Tibial artery (tissue), 4 donors: ENCODE results near the gene CHD2.

Source experiments
- DNase-seq, 2 donors: peaks; one replicate each; pipeline ENCODE4 v3.0.0-alpha.2; 2019
- H3K27ac ChIP-seq, 2 donors: fragments of 200-600 bp; sonication (generic) in 1 of 2; 1 replicate in 1 of 2; 2 replicates in 1 of 2; pipeline ENCODE4 v1.5.1; 2018 to 2019; ENCODE audit warnings: mild to moderate bottlenecking in 1 of 2
- H3K27me3 ChIP-seq, 2 donors: fragments of 200-600 bp; sonication (generic) in 1 of 2; one replicate each; pipeline versions ENCODE4 v1.5.1 to v1.6.0; 2016 to 2019
- H3K36me3 ChIP-seq, 3 donors: fragments of 200-600 bp; sonication (generic) in 2 of 3; one replicate each; pipeline ENCODE4 v1.5.1; 2016 to 2019; ENCODE audit warnings: mild to moderate bottlenecking in 2 of 3
- H3K4me1 ChIP-seq, 4 donors: fragments of 200-600 bp; sonication (generic) in 2 of 4; 1 replicate in 3 of 4; 2 replicates in 1 of 4; pipeline ENCODE4 v1.5.1; 2016 to 2019
- H3K4me3 ChIP-seq, 2 donors: fragments of 200-600 bp; sonication (generic) in 1 of 2; 1 replicate in 1 of 2; 2 replicates in 1 of 2; pipeline ENCODE4 v1.5.1; 2018 to 2019; ENCODE audit warnings: mild to moderate bottlenecking in 2 of 2
- H3K9me3 ChIP-seq, 3 donors: fragments of 200-600 bp; sonication (generic) in 1 of 3; one replicate each; pipeline ENCODE4 v1.5.1; 2016 to 2019
- CTCF ChIP-seq, 2 experiments: fragments of 200-600 bp in 1 of 2; fragments of 450-650 bp in 1 of 2; IDR thresholded peaks; one replicate each; pipeline ENCODE4 v1.5.1; 2017 to 2019; ENCODE audit warnings: antibody characterized with exemption in 2 of 2, mild to moderate bottlenecking in 1 of 2, moderate library complexity in 1 of 2
- intact Hi-C: fragments of 100-400 bp; cut with DNase I; formaldehyde crosslinking; loops from one replicate; pipeline ENCODE4 v1.15.0; 2023; ENCODE audit warnings: low total_unique reads

CHD2 gene

GRCh38 chr15:93067649-93068085 is 167.5 kb downstream of the CHD2 start:
- H3K9me3 ChIP-seq = no peaks in the 10 kb centered on the region
- peaks cover 0 to 85% (median 57%) of the 10 kb centered on the region in 4 donors for H3K4me1 ChIP-seq
- TF ChIP-seq CTCF (IDR thresholded peaks at IDR 0.05) = no peak
- no peaks in the 10 kb centered on the region for H3K27me3 ChIP-seq
- intact Hi-C loops = no loop called here
- peak overlapping the region in 1 of 2 donors; percentile 16 for H3K4me3 ChIP-seq
- peak overlapping the region; percentile 66 to 73 for H3K27ac ChIP-seq
- peak in 1 of 2 donors; percentile 76 for DNase-seq
- peaks cover 0 to 8% (median 6%) of the 10 kb centered on the region in 3 donors for H3K36me3 ChIP-seq

GRCh38 chr15:93068581-93069199 is 168.6 kb downstream of the CHD2 start:
- DNase-seq = peak in 1 of 2 donors; percentile 29
- peak overlapping the region in 1 of 2 donors; percentile 66 for H3K27ac ChIP-seq

GRCh38 chr15:93070132-93070531 is 170.0 kb downstream of the CHD2 start:
- no peaks in the 10 kb centered on the region for H3K9me3 ChIP-seq
- DNase-seq = no peak
- H3K4me3 ChIP-seq = peak overlapping the region in 1 of 2 donors; percentile 85
- H3K4me1 ChIP-seq = peaks cover 0 to 69% (median 48%) of the 10 kb centered on the region in 4 donors
- no peak overlapping the region for H3K27ac ChIP-seq
- TF ChIP-seq CTCF (IDR thresholded peaks at IDR 0.05) = no peak
- H3K36me3 ChIP-seq = peaks cover 0 to 8% (median 6%) of the 10 kb centered on the region in 3 donors
- H3K27me3 ChIP-seq = no peaks in the 10 kb centered on the region
- intact Hi-C loops = loop anchor here (10.0 kb wide), 1 partner anchor 45 kb away; no protein-coding TSS in a partner anchor

More at GRCh38 chr15:93068581-93069199, 168.6 kb downstream of the CHD2 start:
- H3K4me3 ChIP-seq = no peak overlapping the region
- H3K36me3 ChIP-seq = peaks cover 0 to 8% (median 6%) of the 10 kb centered on the region in 3 donors
- no peaks in the 10 kb centered on the region for H3K9me3 ChIP-seq
- no peaks in the 10 kb centered on the region for H3K27me3 ChIP-seq
- intact Hi-C loops = no loop called here
- peaks cover 0 to 82% (median 53%) of the 10 kb centered on the region in 4 donors for H3K4me1 ChIP-seq
- no peak for TF ChIP-seq CTCF (IDR thresholded peaks at IDR 0.05)

GRCh38 chr15:93070551-93071296 is 170.6 kb downstream of the CHD2 start:
- Histone ChIP-seq H3K27ac (peak overlapping the region; percentile 79 to 83), H3K36me3 (peaks cover 0 to 3% (median 1%) of the 10 kb centered on the region in 3 donors), H3K9me3 (no peaks in the 10 kb centered on the region), H3K27me3 (no peaks in the 10 kb centered on the region), H3K4me1 (peaks cover 0 to 63% (median 48%) of the 10 kb centered on the region in 4 donors), H3K4me3 (peak overlapping the region; percentile 81 to 85)
- no peak for DNase-seq
- TF ChIP-seq CTCF (IDR thresholded peaks at IDR 0.05) = no peak
- intact Hi-C loops = loop anchor here (10.0 kb wide), 1 partner anchor 46 kb away; no protein-coding TSS in a partner anchor

GRCh38 chr15:93071469-93071936 is 171.4 kb downstream of the CHD2 start:
- no peak for TF ChIP-seq CTCF (IDR thresholded peaks at IDR 0.05)
- no peaks in the 10 kb centered on the region for H3K9me3 ChIP-seq
- H3K4me3 ChIP-seq = peak overlapping the region; percentile 81 to 85
- H3K27ac ChIP-seq = peak overlapping the region; percentile 79 to 83
- H3K27me3 ChIP-seq = no peaks in the 10 kb centered on the region
- H3K36me3 ChIP-seq = no peaks in the 10 kb centered on the region
- intact Hi-C loops = loop anchor here (10.0 kb wide), 1 partner anchor 47 kb away; no protein-coding TSS in a partner anchor
- peaks cover 0 to 56% (median 42%) of the 10 kb centered on the region in 4 donors for H3K4me1 ChIP-seq
- DNase-seq = no peak
